H9 (cell line): ENCODE results near the gene NPRL2. TPM values are rescaled to one million over a fixed set of nuclear protein-coding genes. Genes with fewer than 3 reads are reported as not detected.

Experiments used
- DNase-seq: peaks from one replicate; pipeline ENCODE4 v3.0.0-alpha.2; 2017
- H2AFZ ChIP-seq: one replicate; pipeline ENCODE4 v1.6.1; 2013; ENCODE audit warnings: mild to moderate bottlenecking, low read length, control low read depth, moderate library complexity
- H2AK5ac ChIP-seq: 2 replicates; pipeline ENCODE4 v1.6.1; 2013; ENCODE audit warnings: low read length, control low read depth, mixed read lengths; ENCODE audit not compliant: insufficient read length
- H2BK120ac ChIP-seq: one replicate; pipeline ENCODE4 v1.6.1; 2013; ENCODE audit warnings: low read depth, mild to moderate bottlenecking, low read length, control low read depth, inconsistent platforms; ENCODE audit not compliant: poor library complexity, severe bottlenecking
- H2BK12ac ChIP-seq: 2 replicates; pipeline ENCODE4 v1.6.1; 2013; ENCODE audit warnings: low read length, control low read depth, mixed read lengths, low read depth; ENCODE audit not compliant: insufficient read length
- H2BK15ac ChIP-seq: 2 replicates; pipeline ENCODE4 v1.6.1; 2013; ENCODE audit warnings: low read depth, low read length, control low read depth
- H2BK20ac ChIP-seq: one replicate; pipeline ENCODE4 v1.6.1; 2013; ENCODE audit warnings: low read depth, mild to moderate bottlenecking, low read length, control low read depth, inconsistent platforms; ENCODE audit not compliant: poor library complexity, severe bottlenecking
- H2BK5ac ChIP-seq: 2 replicates; pipeline ENCODE4 v1.6.1; 2013; ENCODE audit warnings: low read length, control low read depth, mixed read lengths; ENCODE audit not compliant: insufficient read length
- H3K14ac ChIP-seq: 2 replicates; pipeline ENCODE4 v1.6.1; 2013; ENCODE audit warnings: low read length, control low read depth; ENCODE audit not compliant: insufficient read depth
- H3K18ac ChIP-seq: 2 replicates; pipeline ENCODE4 v1.6.1; 2013; ENCODE audit warnings: low read depth, mild to moderate bottlenecking, mixed read lengths, low read length, control low read depth; ENCODE audit not compliant: insufficient read length
- H3K23ac ChIP-seq: 2 replicates; pipeline ENCODE4 v1.6.1; 2013; ENCODE audit warnings: low read length, control low read depth, mixed read lengths, low read depth; ENCODE audit not compliant: insufficient read length
- H3K23me2 ChIP-seq: 2 replicates; pipeline ENCODE4 v1.6.1; 2013; ENCODE audit warnings: low read depth, mild to moderate bottlenecking, mixed read lengths, low read length, control low read depth; ENCODE audit not compliant: insufficient read length, poor library complexity, severe bottlenecking
- H3K27ac ChIP-seq: 2 replicates; pipeline ENCODE4 v1.5.1; 2013; ENCODE audit warnings: low read length, control low read depth, mixed read lengths, low read depth; ENCODE audit not compliant: insufficient read length
- H3K27me3 ChIP-seq: 2 replicates; pipeline ENCODE4 v1.6.1; 2013; ENCODE audit warnings: low read length, control low read depth, inconsistent platforms; ENCODE audit not compliant: insufficient read depth
- H3K4ac ChIP-seq: 2 replicates; pipeline ENCODE4 v1.6.1; 2013; ENCODE audit warnings: low read depth, mild to moderate bottlenecking, control low read depth, inconsistent platforms, low read length, moderate library complexity
- H3K4me1 ChIP-seq: 2 replicates; pipeline ENCODE4 v1.6.1; 2013; ENCODE audit warnings: low read length, control low read depth, inconsistent platforms; ENCODE audit not compliant: insufficient read depth
- H3K4me2 ChIP-seq: 2 replicates; pipeline ENCODE4 v1.6.1; 2013; ENCODE audit warnings: low read length, control low read depth, mixed read lengths; ENCODE audit not compliant: insufficient read length, insufficient read depth
- H3K56ac ChIP-seq: 2 replicates; pipeline ENCODE4 v1.6.1; 2013; ENCODE audit warnings: low read depth, mild to moderate bottlenecking, mixed read lengths, low read length, control low read depth; ENCODE audit not compliant: insufficient read length
- H3K79me1 ChIP-seq: 2 replicates; pipeline ENCODE4 v1.6.1; 2013; ENCODE audit warnings: low read depth, mild to moderate bottlenecking, moderate library complexity, low read length, control low read depth, inconsistent platforms; ENCODE audit not compliant: insufficient read depth, poor library complexity, severe bottlenecking
- H3K79me2 ChIP-seq: 2 replicates; pipeline ENCODE4 v1.6.1; 2013; ENCODE audit warnings: low read length, control low read depth, inconsistent platforms; ENCODE audit not compliant: insufficient read depth
- H3K9ac ChIP-seq: 2 replicates; pipeline ENCODE4 v1.6.1; 2013; ENCODE audit warnings: low read length, control low read depth, mixed read lengths; ENCODE audit not compliant: insufficient read length; ENCODE audit errors: extremely low read depth
- H3K9me3 ChIP-seq: one replicate; pipeline ENCODE4 v1.6.1; 2013; ENCODE audit warnings: low read depth, low read length, inconsistent platforms; ENCODE audit not compliant: control insufficient read depth
- H3T11ph ChIP-seq: one replicate; pipeline ENCODE4 v1.6.1; 2013; ENCODE audit warnings: mild to moderate bottlenecking, low read length, control low read depth, inconsistent platforms
- H4K20me1 ChIP-seq: one replicate; pipeline ENCODE4 v1.6.1; 2013; ENCODE audit not compliant: control insufficient read depth, insufficient read length, insufficient read depth
- H4K5ac ChIP-seq: 2 replicates; pipeline ENCODE4 v1.6.1; 2013; ENCODE audit warnings: low read depth, mild to moderate bottlenecking, mixed read lengths, low read length, control low read depth; ENCODE audit not compliant: insufficient read length
- H4K8ac ChIP-seq: replicated peaks from 2 replicates; pipeline ENCODE4 v1.6.1; 2013; ENCODE audit warnings: low read length, control low read depth, mixed read lengths, low read depth; ENCODE audit not compliant: insufficient read length
- H4K91ac ChIP-seq: 2 replicates; pipeline ENCODE4 v1.6.1; 2013; ENCODE audit warnings: low read depth, mild to moderate bottlenecking, moderate library complexity, mixed read lengths, low read length, control low read depth; ENCODE audit not compliant: insufficient read length
- H3K27ac Mint-ChIP-seq, 3 experiments: 2 replicates in 2 of 3; 3 replicates in 1 of 3; pipeline ENCODE4 v1.8.0; 2020 to 2021; ENCODE audit warnings: mixed read lengths in 3 of 3, mild to moderate bottlenecking in 1 of 3, moderate library complexity in 1 of 3
- H3K27me3 Mint-ChIP-seq: 2 replicates; pipeline ENCODE4 v1.8.0; 2021; ENCODE audit warnings: low read depth, mild to moderate bottlenecking, moderate library complexity, mixed read lengths
- H3K36me3 Mint-ChIP-seq, 3 experiments: 2 replicates in 2 of 3; 3 replicates in 1 of 3; pipeline ENCODE4 v1.8.0; 2020 to 2021; ENCODE audit warnings: low read depth in 3 of 3, mixed read lengths in 3 of 3; ENCODE audit not compliant: insufficient read depth in 1 of 3
- H3K4me1 Mint-ChIP-seq, 2 experiments: 2 replicates each; pipeline ENCODE4 v1.8.0; 2020; ENCODE audit warnings: mixed read lengths in 2 of 2
- H3K4me3 Mint-ChIP-seq, 2 experiments: 2 replicates in 1 of 2; 3 replicates in 1 of 2; pipeline ENCODE4 v1.8.0; 2020 to 2021; ENCODE audit warnings: mild to moderate bottlenecking in 2 of 2, mixed read lengths in 2 of 2, moderate library complexity in 1 of 2
- H3K9me3 Mint-ChIP-seq, 2 experiments: 2 replicates in 1 of 2; 3 replicates in 1 of 2; pipeline ENCODE4 v1.8.0; 2020; ENCODE audit warnings: mild to moderate bottlenecking in 2 of 2, mixed read lengths in 2 of 2, moderate library complexity in 1 of 2
- total RNA-seq: library from RNA; stranded (reverse); gene quantifications from 2 replicates; pipeline ENCODE4 v1.2.1, GENCODE V29; 2021
- TF ChIP-seq, protein P1 (sequence below): fragments of 200-600 bp; sonication (generic); conservative IDR thresholded peaks from 3 replicates; pipeline ENCODE4 v1.8.0; 2021; ENCODE audit warnings: antibody characterized with exemption, mild to moderate bottlenecking

Gene NPRL2
- total RNA-seq, 1 experiment from 2014 or later = 23.4 TPM

DNA sequence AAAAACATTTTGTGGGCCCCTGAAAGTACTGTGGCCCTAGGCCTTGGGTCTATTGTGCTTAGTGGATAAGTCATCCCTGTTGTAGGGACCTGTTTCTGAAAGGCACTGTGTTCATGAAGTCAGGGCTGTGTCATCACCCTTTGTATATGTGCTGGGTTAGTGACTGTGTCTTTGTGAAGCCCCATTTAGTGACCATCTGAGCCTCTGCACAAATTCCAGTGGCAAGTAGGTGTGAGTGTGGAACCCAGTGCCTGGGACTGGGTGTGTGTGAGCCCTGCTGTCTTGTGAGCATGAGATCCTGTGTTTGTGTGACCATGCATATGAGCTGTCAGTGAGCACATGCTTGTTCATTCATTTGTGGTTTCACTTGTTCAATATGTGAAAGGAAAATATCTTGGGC lies 46.0 kb downstream of the NPRL2 start:
- Histone ChIP-seq H4K91ac (no peak overlapping the region), H3K23ac (no peak overlapping the region), H3K56ac (no peak overlapping the region), H3K79me1 (no peaks in the 10 kb centered on the region), H3K4ac (no peak overlapping the region), H4K20me1 (no peaks in the 10 kb centered on the region), H3K14ac (no peak overlapping the region), H2BK12ac (no peak overlapping the region), H3K4me1 (no peaks in the 10 kb centered on the region), H3K18ac (no peak overlapping the region), H3K9ac (no peak overlapping the region), H4K5ac (no peak overlapping the region), H2BK20ac (no peak overlapping the region), H3K9me3 (no peaks in the 10 kb centered on the region), H2BK5ac (no peak overlapping the region), H3K27ac (no peak overlapping the region), H3T11ph (no peak overlapping the region), H3K27me3 (no peaks in the 10 kb centered on the region), H2BK15ac (0 out of 2 replicates have a peak overlapping the region, but pooled peaks have one; percentile 1), H3K23me2 (no peaks in the 10 kb centered on the region), H2BK120ac (no peak overlapping the region), H3K4me2 (no peak overlapping the region), H4K8ac (no peak overlapping the region), H2AK5ac (no peak overlapping the region), H3K79me2 (no peaks in the 10 kb centered on the region), H2AFZ (no peak overlapping the region)
- Mint-ChIP-seq H3K4me3 (no peak overlapping the region), H3K27me3 (peaks cover 6% of the 10 kb centered on the region), H3K27ac (no peak overlapping the region), H3K36me3 (peaks cover 2 to 9% (median 3%) of the 10 kb centered on the region in 3 experiments), H3K9me3 (peaks cover 30 to 36% of the 10 kb centered on the region in 2 experiments), H3K4me1 (peaks cover 19 to 22% of the 10 kb centered on the region in 2 experiments)
- TF ChIP-seq, protein P1, sequence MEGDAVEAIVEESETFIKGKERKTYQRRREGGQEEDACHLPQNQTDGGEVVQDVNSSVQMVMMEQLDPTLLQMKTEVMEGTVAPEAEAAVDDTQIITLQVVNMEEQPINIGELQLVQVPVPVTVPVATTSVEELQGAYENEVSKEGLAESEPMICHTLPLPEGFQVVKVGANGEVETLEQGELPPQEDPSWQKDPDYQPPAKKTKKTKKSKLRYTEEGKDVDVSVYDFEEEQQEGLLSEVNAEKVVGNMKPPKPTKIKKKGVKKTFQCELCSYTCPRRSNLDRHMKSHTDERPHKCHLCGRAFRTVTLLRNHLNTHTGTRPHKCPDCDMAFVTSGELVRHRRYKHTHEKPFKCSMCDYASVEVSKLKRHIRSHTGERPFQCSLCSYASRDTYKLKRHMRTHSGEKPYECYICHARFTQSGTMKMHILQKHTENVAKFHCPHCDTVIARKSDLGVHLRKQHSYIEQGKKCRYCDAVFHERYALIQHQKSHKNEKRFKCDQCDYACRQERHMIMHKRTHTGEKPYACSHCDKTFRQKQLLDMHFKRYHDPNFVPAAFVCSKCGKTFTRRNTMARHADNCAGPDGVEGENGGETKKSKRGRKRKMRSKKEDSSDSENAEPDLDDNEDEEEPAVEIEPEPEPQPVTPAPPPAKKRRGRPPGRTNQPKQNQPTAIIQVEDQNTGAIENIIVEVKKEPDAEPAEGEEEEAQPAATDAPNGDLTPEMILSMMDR = no peak
- DNase-seq = no peak
